SIG-M5 treated with dmso at 0.1 percent for 504 hours (cell line): ENCODE data around the gene PIERCE2.
"Not testable (repeated sequence)": the region's sequence is repeated elsewhere in the genome, so short reads cannot be mapped to it uniquely, and the experiment has no call there.

Experiments
- DNase-seq: peaks from one replicate; lab custom pipeline; 2025; ENCODE audit not compliant: unreplicated experiment; lab: John Stamatoyannopoulos, UW

Gene PIERCE2, protein sequence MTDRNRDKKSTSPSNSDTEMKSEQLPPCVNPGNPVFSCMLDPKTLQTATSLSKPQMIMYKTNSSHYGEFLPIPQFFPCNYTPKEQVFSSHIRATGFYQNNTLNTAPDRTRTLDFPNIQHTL

DNA sequence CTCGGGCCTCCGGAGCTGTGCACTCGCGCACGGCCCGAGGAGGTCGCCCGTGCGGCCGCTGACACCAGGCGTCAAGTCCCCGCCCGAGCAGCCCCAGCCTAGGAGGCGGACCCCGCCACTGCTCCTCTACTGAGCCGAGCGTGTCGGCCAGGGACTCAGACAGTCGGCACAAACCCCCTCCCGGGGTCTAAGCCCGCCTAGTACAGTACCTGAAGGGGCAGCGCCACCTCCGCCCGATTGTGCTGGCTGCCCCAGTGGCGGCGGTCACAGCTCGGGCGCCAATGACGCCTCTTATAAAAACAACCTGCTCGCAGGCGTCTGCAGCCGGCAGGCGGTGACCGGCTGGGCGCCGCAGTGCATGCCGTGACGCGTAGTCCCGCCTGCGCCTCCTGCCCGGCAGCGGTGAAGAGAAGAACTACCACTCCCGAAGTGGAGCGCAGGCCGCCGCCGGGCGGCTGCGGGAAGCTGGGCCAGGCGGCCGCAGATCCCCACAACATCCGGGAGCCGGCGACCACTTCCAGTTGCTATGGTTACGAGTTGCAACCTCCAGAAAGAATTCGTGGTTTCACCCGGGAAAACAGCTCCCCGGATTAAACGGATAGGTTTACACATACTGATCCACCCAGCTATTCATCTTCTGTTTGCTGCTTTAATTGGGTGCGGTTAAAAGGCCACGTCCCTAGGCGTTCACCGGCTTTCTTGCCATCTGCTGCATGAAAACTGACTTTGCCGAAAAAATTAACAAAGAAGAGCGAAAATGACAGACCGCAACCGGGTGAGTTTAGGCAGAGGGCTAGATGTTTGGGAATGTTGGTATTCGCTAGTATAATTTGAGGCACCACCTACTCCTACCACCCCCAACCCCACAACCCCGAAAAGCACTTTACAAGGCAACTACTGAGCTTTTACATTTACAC is at the start of gene PIERCE2, which contains the start of gene CCPG1:
Gene PIERCE2 (plus strand): TSS at position 484 of the 917 bp plus-strand sequence. CDS start 274 bp downstream, at position 758.
Gene CCPG1 (minus strand): TSS at position 348 of the 917 bp plus-strand sequence. CDS start 18,935 bp downstream, outside the sequence.
- peak; percentile 89 for DNase-seq

DNA sequence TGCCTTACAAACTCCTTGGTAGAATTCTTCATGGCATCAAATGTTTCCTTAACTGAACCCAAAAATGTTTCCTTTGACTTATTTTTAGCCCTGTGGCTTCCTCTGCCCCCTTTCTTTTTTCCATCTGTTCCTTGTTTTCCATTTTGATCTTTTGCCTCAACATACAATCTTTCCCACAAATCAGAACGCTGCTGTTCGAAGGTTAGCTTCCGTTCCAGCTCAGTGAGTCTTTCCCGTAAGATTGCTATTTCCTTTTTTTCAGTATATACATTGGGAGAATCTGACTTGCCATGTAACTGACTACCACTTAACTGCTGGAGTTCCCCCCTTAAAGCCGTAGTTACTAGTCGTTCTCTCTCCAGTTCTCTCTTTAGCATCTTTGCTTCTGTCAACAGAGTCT is 48.0 kb upstream of the PIERCE2 start:
- no peak for DNase-seq

DNA sequence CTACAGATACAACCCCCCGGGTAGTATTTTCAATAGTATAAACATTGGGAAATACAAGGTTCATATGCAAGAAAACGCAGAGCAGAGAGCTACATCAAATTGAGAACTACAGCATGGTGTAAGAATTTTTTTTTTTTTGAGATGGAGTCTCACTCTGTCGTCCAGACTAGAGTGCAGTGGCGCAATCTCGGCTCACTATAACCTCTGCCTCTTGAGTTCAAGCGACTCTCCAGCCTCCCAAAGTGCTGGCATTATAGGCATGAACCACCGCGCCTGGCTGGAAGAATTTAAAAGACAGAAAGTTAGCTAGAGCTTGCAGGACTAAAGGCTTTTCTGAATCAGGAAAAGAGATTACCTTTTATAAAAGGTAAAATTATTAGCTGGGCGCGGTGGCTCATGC is 47.2 kb upstream of the PIERCE2 start:
- no peak for DNase-seq

DNA sequence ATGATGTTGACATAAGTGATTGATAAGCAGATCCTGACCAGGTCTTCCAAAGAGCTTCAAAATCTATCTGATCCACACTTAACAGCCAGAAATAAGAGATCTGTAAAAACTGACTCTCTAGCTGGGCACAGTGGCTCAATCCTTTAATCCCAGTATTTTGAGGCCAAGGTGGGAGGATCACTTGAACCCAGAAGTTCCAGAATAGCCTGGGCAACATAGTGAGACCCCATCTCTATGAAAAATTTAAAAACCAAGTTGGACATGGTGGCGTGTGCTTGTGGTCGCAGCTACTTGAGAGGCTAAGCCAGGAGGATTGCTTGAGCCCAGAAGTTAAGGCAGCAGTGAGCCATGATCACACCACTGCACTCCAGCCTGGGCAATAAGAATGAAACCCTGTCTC is 45.7 kb upstream of the PIERCE2 start:
- DNase-seq: no peak

DNA sequence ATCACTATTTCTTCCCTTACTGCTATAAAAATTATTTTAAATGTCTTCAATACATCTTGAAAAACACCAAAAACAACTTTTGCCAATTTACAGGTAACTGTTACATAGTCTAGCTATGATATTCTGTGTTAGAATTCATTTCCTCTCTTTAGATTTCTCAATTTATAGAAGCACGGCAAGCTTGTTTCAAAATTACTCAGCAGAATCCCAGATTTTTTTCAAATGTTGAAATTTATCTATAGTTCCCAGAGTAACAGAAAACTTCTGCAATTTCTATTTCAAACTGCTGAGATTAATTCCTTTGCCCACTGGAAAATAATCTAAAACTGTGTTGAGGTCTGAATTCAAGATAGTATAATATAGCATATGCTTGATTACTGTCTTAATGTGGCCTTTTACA is 41.3 kb upstream of the PIERCE2 start:
- DNase-seq: no peak

DNA sequence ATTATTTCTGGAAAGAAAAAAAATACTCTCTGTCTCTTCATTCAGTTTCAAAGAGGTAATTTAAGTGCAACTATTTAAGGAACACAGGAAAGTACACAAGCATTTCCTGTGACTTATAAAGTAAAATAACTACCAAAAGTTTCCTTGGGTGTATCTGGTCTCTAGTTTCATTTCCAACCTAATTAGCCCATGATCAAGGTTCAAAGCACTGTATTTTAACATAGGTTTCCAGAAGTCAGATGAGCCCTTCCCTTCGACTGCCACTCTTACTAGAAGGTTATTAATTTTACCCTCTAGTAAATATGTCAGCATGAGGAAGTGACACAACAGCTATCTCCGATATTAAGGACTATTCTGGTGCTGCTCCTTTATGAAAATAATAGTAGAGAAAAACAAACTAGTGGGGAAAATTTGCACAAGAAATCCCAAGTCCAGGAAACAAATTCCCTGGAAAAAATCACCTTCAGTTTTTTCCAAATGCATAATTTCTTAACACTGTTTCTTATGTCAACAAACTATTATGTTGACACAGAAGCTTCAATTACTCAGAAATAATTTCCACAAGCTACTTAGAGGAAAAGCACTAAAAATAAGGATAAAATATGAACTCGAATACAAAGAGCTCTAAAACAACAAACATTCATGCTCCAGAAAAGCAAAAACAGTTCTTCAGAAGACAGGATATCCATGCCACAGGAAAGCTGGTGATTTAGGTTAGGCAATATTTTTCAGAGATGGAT is 35.4 kb upstream of the PIERCE2 start:
- no peak for DNase-seq

DNA sequence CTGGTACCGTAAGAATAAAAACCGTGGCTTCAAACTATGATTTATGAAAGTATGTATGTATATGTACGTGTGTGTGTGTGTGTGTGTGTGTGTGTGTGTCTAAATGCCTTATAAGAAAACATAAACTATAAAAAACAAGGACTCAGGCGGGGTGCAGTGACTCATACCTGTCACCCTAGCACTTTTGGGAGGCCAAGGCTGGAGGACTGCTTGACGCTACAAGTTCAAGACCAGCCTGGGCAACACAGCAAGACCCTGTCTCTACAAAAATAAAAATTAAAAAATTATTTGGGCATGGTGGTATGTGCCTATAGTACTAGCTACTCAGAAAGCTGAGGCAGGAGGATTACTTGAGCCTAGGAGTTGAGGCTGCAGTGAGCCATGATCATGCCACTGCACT is 29.2 kb upstream of the PIERCE2 start:
- DNase-seq: no peak

DNA sequence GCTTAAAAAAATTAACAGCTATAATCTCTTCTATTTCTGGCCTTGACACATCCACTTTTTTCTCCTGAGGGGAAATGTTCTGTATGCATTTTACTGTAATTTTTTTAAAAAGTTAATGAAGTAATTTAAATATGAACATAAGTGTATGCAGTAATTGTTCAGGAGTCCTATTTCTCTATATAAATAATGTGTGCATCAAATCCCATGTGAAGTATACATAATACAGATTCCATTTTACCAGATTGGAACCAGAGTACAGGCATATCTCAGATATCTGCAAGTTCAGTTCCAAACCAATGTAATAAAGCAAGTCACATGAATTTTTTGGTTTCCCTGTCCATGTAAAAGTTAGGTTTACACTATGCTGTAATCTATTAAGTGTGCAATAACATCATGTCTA is 26.7 kb upstream of the PIERCE2 start:
- no peak for DNase-seq

DNA sequence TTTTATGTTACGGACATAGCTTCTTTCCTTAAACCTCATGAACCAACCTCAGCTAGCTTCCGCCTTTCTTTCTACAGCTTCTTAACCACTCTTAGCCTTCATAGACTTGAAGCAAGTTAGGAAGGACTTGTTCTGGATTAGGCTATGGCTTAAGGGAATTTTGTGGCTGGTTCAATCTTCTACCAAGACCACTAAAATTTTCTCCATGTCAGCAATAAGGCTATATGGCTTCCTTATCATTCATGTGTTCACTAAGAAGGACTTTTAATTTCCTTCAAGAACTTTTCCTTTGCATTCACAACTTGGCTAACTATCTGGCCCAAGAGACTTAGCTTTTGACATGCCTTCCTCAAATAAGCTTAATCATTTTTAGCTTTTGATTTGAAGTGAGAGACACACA is 24.6 kb upstream of the PIERCE2 start:
- DNase-seq: no peak

DNA sequence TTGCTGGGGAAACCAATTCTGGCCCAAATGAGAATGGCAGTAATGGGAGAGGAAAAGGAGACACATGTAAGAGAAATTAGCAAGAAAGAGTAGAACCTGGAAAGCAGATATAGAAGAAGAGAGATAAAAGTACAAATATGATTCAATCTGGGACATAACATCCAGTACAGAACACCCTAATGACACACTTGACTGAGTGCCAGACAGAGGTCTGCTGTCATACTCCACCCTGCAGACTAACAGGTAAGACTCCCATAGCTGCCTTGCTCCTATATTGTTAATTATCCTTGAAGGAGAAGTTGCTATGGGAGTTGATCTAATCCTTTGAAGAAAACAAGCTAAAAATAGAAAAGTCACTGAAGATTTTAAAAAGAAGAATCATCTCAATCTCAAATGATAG is 21.3 kb upstream of the PIERCE2 start:
- no peak for DNase-seq

DNA sequence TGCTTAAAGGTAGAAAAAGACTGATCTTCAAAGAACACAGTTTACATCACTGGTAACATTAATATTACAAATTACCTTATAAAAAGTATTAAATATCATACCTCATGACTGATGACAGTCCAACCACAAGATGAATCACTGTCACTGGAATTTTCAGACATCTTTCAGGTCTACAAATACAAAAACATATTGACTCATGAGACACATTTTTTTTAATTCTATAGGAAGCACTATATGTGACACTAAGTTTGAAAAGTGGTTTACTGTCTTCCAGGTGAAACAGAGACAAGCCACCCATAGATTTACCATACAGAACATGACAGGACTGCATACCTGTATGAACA is 19.1 kb upstream of the PIERCE2 start:
- DNase-seq: no peak

DNA sequence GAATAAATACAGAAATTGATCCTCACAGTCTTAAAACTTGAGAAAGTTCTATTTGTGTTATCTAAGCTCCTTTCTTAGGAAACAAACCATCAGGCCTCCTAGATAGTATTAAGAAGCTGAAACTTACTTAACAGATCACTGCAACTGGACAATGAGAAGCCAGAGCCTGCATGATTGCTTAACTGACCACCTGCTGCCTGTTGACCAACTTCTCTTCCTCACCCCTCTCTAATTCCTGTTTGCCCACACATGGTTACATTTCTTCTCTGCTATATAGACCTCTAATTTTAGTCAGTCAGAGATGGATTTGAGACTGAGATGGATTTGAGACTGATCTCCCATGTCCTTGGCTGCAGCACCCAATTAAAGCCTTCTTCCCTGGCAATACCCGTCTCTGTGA is 13.6 kb upstream of the PIERCE2 start:
- peak; percentile 36 for DNase-seq

DNA sequence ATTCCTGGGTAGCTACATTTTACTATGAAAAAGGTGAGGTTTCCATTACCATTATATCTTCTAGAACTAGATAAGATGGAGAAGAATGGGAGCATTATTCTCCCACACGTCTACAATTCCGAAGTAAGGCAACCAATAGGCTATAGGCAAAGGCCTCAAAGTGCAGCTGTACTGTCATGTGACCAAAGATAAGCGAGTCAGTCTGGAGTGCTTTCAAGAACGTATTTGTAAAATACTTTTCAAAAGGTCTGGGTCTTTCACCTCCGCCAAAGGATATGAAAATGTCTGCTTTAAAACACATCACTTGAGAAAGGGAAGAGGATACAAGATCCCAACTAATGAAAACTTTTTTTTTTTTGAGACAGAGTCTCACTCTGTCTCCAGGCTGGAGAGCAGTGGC is 10.1 kb upstream of the PIERCE2 start:
- DNase-seq: no peak

DNA sequence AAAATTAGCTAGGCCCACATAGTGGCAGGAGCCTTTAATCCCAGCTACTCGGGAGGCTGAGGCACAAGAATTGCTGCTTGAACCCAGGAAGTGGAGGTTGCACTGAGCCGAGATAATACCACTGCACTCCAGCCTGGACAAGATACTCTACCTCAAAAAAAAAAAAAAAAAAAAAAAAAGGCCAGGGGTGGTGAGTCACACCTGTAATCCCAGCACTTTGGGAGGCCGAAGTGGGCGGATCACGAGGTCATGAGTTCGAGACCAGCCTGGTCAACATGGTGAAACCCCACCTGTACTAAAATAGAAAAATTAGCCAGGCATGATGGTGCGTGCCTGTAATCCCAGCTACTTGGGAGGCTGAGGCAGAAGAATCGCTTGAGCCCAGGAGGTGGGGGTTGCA is 8.2 kb upstream of the PIERCE2 start:
- DNase-seq: not testable (repeated sequence)

DNA sequence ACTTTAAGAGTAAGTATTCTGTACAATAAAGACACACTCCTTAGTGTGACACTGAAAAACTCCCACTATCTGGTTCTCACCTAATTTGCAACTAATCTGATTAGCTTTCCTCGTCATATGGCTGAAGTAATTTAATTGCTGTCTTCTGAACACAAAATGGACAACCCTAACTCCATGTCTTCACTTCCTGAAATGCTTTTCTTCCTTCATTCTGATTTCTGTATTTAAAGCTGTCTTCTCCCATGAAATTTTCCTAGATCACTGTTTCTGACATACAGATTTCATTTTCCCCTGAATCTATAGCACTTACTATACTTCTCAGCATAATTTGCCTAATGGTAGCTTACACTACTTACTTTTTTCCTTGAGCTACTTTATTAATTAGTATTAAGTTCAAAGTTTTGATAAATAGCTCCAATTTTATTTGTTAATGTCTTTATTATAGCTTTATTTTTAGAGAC is 6.5 kb upstream of the PIERCE2 start:
- DNase-seq: no peak

DNA sequence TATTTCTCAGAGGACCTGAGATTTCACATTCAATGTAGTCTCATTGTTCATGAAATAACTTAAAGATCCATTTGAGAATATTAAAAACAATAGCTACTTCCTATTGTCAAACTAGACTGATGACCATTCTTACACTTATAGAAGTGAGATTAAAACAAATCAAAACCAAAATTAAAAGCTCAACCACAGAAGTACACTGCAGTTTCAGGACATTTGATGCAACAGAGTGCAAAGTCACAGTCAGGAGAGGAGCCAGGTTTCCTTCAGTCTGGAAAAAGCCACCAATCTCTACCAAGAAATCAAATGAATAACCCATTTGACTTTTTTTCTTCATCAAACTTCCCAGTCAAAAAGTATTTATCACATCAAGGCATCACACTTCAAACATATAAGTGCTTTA is 5.6 kb upstream of the PIERCE2 start:
- DNase-seq: no peak

DNA sequence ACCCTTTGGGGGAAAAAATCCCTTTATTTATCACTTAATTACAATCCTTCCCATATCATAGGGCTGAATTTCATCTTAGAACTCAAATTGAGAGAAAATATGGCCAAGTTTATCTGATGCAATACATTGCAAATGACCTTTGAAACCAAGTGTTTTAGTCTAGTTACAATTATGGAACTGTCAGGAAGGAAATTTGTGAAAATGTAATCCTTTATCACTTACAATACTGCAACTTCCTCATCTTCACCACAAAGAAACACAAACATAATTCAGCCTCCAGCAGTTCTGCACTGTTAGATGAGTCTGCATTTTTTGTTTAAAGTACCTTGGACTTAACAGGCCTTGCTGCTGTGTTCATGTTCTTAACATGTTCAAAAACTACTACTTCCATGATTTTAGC is 4.8 kb upstream of the PIERCE2 start:
- DNase-seq: peak; percentile 94

DNA sequence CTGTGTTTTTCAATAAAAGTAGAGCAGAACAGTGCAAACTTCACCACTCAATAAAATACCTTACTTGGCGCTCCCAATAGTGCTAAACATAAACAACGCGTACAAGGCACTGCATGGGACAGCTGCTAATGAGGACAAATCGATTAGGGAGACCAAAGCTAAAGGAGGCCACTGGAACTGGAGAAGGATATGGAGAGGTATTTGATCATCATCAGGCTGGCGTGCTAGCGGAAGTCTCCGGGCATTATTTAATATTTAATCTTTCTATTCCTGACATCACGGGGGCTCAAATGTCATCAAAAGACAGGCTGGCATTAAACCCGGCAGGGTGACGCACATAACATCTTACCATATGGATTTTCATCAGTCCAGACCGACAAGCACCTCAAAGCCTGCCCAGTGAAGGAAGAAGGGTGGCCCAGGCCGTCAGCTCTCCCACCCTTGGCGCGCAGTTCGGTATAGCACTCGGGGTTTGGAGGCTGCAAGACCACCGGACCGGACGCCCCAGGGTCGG is 740 bp upstream of the PIERCE2 start:
- DNase-seq: peak; percentile 63

DNA sequence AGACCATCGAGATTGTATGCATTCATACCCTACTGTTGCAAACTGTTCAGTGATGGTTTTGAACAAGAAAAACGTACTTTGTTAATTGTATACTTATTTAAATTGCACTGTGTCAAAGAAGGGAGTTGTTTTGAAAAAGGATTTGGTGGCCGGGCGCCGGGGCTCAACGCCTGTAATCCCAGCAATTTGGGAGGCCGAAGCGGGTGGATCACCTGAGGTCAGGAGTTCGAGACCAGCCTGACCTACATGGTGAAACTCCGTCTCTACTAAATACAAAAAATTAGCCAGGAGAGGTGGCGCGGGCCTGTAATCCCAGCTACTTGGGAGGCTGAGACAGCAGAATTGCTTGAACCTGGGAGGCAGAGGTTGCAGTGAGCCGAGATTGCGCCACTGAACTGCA is 681 bp downstream of the PIERCE2 start:
- DNase-seq: not testable (repeated sequence)

DNA sequence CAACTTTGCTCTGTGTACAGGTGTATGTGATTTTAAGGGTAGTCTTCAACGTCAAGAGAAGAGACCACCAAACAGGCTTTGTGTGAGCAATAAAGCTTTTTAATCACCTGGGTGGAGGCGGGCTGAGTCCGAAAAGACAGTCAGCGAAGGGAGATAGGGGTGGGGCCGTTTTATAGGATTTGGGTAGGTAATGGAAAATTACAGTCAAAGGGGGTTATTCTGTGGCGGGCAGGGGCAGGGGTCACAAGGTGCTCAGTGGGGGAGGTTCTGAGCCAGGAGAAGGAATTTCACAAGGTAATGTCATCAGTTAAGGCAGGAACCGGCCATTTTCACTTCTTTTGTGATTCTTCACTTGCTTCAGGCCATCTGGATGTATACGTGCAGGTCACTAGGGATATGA is 9.4 kb downstream of the PIERCE2 start:
- DNase-seq: not testable (repeated sequence)

DNA sequence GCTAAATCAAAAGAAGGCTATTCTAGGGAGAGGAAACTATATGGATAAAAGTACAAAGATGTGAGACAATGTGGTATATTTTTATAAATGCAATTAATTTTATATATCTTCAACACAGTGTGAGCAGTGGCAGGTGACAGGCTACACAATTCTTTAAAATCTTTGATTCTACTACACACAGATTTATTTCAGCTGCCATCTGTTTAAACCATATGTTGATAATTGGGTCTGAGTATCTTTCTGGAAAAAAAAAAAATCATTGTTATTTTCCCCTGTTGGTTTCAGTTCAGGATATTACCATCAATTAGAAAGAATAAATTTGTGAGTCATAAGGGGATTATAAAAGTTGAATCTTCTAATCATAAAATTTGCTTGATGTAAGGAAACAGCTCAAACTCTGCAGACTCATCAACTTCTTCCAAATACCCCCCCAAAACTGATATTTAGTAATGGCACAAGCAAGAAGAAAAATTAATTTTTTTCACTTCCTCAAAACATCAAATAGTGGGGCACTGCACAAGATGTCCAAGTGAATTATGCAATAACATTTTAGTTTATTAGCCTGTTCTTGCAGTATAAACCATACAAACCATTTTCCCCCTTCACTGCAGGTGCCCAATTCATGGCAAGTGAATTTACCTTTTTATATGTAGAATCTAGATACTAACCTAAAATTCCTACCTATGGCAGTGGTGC is 12.0 kb downstream of the PIERCE2 start:
- no peak for DNase-seq
